H9 (cell line): ENCODE measurements around the gene ASTN2. TPM values are rescaled to one million over a fixed set of nuclear protein-coding genes. Genes with fewer than 3 reads are reported as not detected.

ENCODE experiments used
- DNase-seq: peaks from one replicate; pipeline ENCODE4 v3.0.0-alpha.2; 2017
- H2AFZ ChIP-seq: one replicate; pipeline ENCODE4 v1.6.1; 2013; ENCODE audit warnings: mild to moderate bottlenecking, low read length, control low read depth, moderate library complexity
- H2AK5ac ChIP-seq: 2 replicates; pipeline ENCODE4 v1.6.1; 2013; ENCODE audit warnings: low read length, control low read depth, mixed read lengths; ENCODE audit not compliant: insufficient read length
- H2BK120ac ChIP-seq: one replicate; pipeline ENCODE4 v1.6.1; 2013; ENCODE audit warnings: low read depth, mild to moderate bottlenecking, low read length, control low read depth, inconsistent platforms; ENCODE audit not compliant: poor library complexity, severe bottlenecking
- H2BK12ac ChIP-seq: 2 replicates; pipeline ENCODE4 v1.6.1; 2013; ENCODE audit warnings: low read length, control low read depth, mixed read lengths, low read depth; ENCODE audit not compliant: insufficient read length
- H2BK15ac ChIP-seq: 2 replicates; pipeline ENCODE4 v1.6.1; 2013; ENCODE audit warnings: low read depth, low read length, control low read depth
- H2BK20ac ChIP-seq: one replicate; pipeline ENCODE4 v1.6.1; 2013; ENCODE audit warnings: low read depth, mild to moderate bottlenecking, low read length, control low read depth, inconsistent platforms; ENCODE audit not compliant: poor library complexity, severe bottlenecking
- H2BK5ac ChIP-seq: 2 replicates; pipeline ENCODE4 v1.6.1; 2013; ENCODE audit warnings: low read length, control low read depth, mixed read lengths; ENCODE audit not compliant: insufficient read length
- H3K14ac ChIP-seq: 2 replicates; pipeline ENCODE4 v1.6.1; 2013; ENCODE audit warnings: low read length, control low read depth; ENCODE audit not compliant: insufficient read depth
- H3K18ac ChIP-seq: 2 replicates; pipeline ENCODE4 v1.6.1; 2013; ENCODE audit warnings: low read depth, mild to moderate bottlenecking, mixed read lengths, low read length, control low read depth; ENCODE audit not compliant: insufficient read length
- H3K23ac ChIP-seq: 2 replicates; pipeline ENCODE4 v1.6.1; 2013; ENCODE audit warnings: low read length, control low read depth, mixed read lengths, low read depth; ENCODE audit not compliant: insufficient read length
- H3K23me2 ChIP-seq: 2 replicates; pipeline ENCODE4 v1.6.1; 2013; ENCODE audit warnings: low read depth, mild to moderate bottlenecking, mixed read lengths, low read length, control low read depth; ENCODE audit not compliant: insufficient read length, poor library complexity, severe bottlenecking
- H3K27ac ChIP-seq: 2 replicates; pipeline ENCODE4 v1.5.1; 2013; ENCODE audit warnings: low read length, control low read depth, mixed read lengths, low read depth; ENCODE audit not compliant: insufficient read length
- H3K27me3 ChIP-seq: 2 replicates; pipeline ENCODE4 v1.6.1; 2013; ENCODE audit warnings: low read length, control low read depth, inconsistent platforms; ENCODE audit not compliant: insufficient read depth
- H3K4ac ChIP-seq: 2 replicates; pipeline ENCODE4 v1.6.1; 2013; ENCODE audit warnings: low read depth, mild to moderate bottlenecking, control low read depth, inconsistent platforms, low read length, moderate library complexity
- H3K4me1 ChIP-seq: 2 replicates; pipeline ENCODE4 v1.6.1; 2013; ENCODE audit warnings: low read length, control low read depth, inconsistent platforms; ENCODE audit not compliant: insufficient read depth
- H3K4me2 ChIP-seq: 2 replicates; pipeline ENCODE4 v1.6.1; 2013; ENCODE audit warnings: low read length, control low read depth, mixed read lengths; ENCODE audit not compliant: insufficient read length, insufficient read depth
- H3K56ac ChIP-seq: 2 replicates; pipeline ENCODE4 v1.6.1; 2013; ENCODE audit warnings: low read depth, mild to moderate bottlenecking, mixed read lengths, low read length, control low read depth; ENCODE audit not compliant: insufficient read length
- H3K79me1 ChIP-seq: 2 replicates; pipeline ENCODE4 v1.6.1; 2013; ENCODE audit warnings: low read depth, mild to moderate bottlenecking, moderate library complexity, low read length, control low read depth, inconsistent platforms; ENCODE audit not compliant: insufficient read depth, poor library complexity, severe bottlenecking
- H3K79me2 ChIP-seq: 2 replicates; pipeline ENCODE4 v1.6.1; 2013; ENCODE audit warnings: low read length, control low read depth, inconsistent platforms; ENCODE audit not compliant: insufficient read depth
- H3K9ac ChIP-seq: 2 replicates; pipeline ENCODE4 v1.6.1; 2013; ENCODE audit warnings: low read length, control low read depth, mixed read lengths; ENCODE audit not compliant: insufficient read length; ENCODE audit errors: extremely low read depth
- H3K9me3 ChIP-seq: one replicate; pipeline ENCODE4 v1.6.1; 2013; ENCODE audit warnings: low read depth, low read length, inconsistent platforms; ENCODE audit not compliant: control insufficient read depth
- H3T11ph ChIP-seq: one replicate; pipeline ENCODE4 v1.6.1; 2013; ENCODE audit warnings: mild to moderate bottlenecking, low read length, control low read depth, inconsistent platforms
- H4K20me1 ChIP-seq: one replicate; pipeline ENCODE4 v1.6.1; 2013; ENCODE audit not compliant: control insufficient read depth, insufficient read length, insufficient read depth
- H4K5ac ChIP-seq: 2 replicates; pipeline ENCODE4 v1.6.1; 2013; ENCODE audit warnings: low read depth, mild to moderate bottlenecking, mixed read lengths, low read length, control low read depth; ENCODE audit not compliant: insufficient read length
- H4K8ac ChIP-seq: replicated peaks from 2 replicates; pipeline ENCODE4 v1.6.1; 2013; ENCODE audit warnings: low read length, control low read depth, mixed read lengths, low read depth; ENCODE audit not compliant: insufficient read length
- H4K91ac ChIP-seq: 2 replicates; pipeline ENCODE4 v1.6.1; 2013; ENCODE audit warnings: low read depth, mild to moderate bottlenecking, moderate library complexity, mixed read lengths, low read length, control low read depth; ENCODE audit not compliant: insufficient read length
- H3K27ac Mint-ChIP-seq, 3 experiments: 2 replicates in 2 of 3; 3 replicates in 1 of 3; pipeline ENCODE4 v1.8.0; 2020 to 2021; ENCODE audit warnings: mixed read lengths in 3 of 3, mild to moderate bottlenecking in 1 of 3, moderate library complexity in 1 of 3
- H3K27me3 Mint-ChIP-seq: 2 replicates; pipeline ENCODE4 v1.8.0; 2021; ENCODE audit warnings: low read depth, mild to moderate bottlenecking, moderate library complexity, mixed read lengths
- H3K36me3 Mint-ChIP-seq, 3 experiments: 2 replicates in 2 of 3; 3 replicates in 1 of 3; pipeline ENCODE4 v1.8.0; 2020 to 2021; ENCODE audit warnings: low read depth in 3 of 3, mixed read lengths in 3 of 3; ENCODE audit not compliant: insufficient read depth in 1 of 3
- H3K4me1 Mint-ChIP-seq, 2 experiments: 2 replicates each; pipeline ENCODE4 v1.8.0; 2020; ENCODE audit warnings: mixed read lengths in 2 of 2
- H3K4me3 Mint-ChIP-seq, 2 experiments: 2 replicates in 1 of 2; 3 replicates in 1 of 2; pipeline ENCODE4 v1.8.0; 2020 to 2021; ENCODE audit warnings: mild to moderate bottlenecking in 2 of 2, mixed read lengths in 2 of 2, moderate library complexity in 1 of 2
- H3K9me3 Mint-ChIP-seq, 2 experiments: 2 replicates in 1 of 2; 3 replicates in 1 of 2; pipeline ENCODE4 v1.8.0; 2020; ENCODE audit warnings: mild to moderate bottlenecking in 2 of 2, mixed read lengths in 2 of 2, moderate library complexity in 1 of 2
- CTCF ChIP-seq: fragments of 200-600 bp; sonication (generic); conservative IDR thresholded peaks from 3 replicates; pipeline ENCODE4 v1.8.0; 2021; ENCODE audit warnings: antibody characterized with exemption, mild to moderate bottlenecking
- WGBS: extraction: QIAGEN DNeasy Blood & Tissue Kit; methylation state at CpG from one replicate; pipeline ENCODE4 v1.1.7; 2013; ENCODE audit warnings: missing lambda C conversion rate, low lambda C conversion rate, mixed read lengths; ENCODE audit not compliant: insufficient read length; ENCODE audit errors: extremely low coverage; 5-methylcytosine and 5-hydroxymethylcytosine counted together
- total RNA-seq: library from RNA; stranded (reverse); gene quantifications from 2 replicates; pipeline ENCODE4 v1.2.1, GENCODE V29; 2021

ASTN2 gene
- total RNA-seq, 1 experiment from 2014 or later, result 9.7 TPM

GRCh38 chr9:116812231-116813030 is 602.4 kb downstream of the ASTN2 start:
- Histone ChIP-seq H2BK20ac (no peak overlapping the region), H4K8ac (no peak overlapping the region), H3K4me2 (no peak overlapping the region), H2BK12ac (no peak overlapping the region), H3K9ac (no peak overlapping the region), H3K27ac (no peak overlapping the region), H3K56ac (no peak overlapping the region), H2AK5ac (no peak overlapping the region), H2BK5ac (no peak overlapping the region), H4K20me1 (no peaks in the 10 kb centered on the region), H3K23me2 (no peaks in the 10 kb centered on the region), H3K27me3 (no peaks in the 10 kb centered on the region), H3K18ac (no peak overlapping the region), H2AFZ (no peak overlapping the region), H3K79me2 (no peaks in the 10 kb centered on the region), H3K79me1 (no peaks in the 10 kb centered on the region), H3K4ac (no peak overlapping the region), H4K5ac (no peak overlapping the region), H3K9me3 (no peaks in the 10 kb centered on the region), H2BK15ac (no peak overlapping the region), H2BK120ac (no peak overlapping the region), H3K23ac (no peak overlapping the region), H3K4me1 (0 out of 2 replicates have a peak, but pooled peaks cover 2% of the 10 kb centered on the region), H3T11ph (no peak overlapping the region), H3K14ac (no peak overlapping the region), H4K91ac (no peak overlapping the region)
- no peak for TF ChIP-seq CTCF
- no peak overlapping the region for H3K4me3 Mint-ChIP-seq
- no peak overlapping the region for H3K27ac Mint-ChIP-seq
- WGBS, result no CpG with 5 or more reads among the region's 7 CpGs
- no peaks in the 10 kb centered on the region for H3K36me3 Mint-ChIP-seq
- no peaks in the 10 kb centered on the region for H3K9me3 Mint-ChIP-seq
- no peaks in the 10 kb centered on the region for H3K27me3 Mint-ChIP-seq
- H3K4me1 Mint-ChIP-seq, result peaks cover 5 to 12% of the 10 kb centered on the region in 2 experiments
- DNase-seq, result no peak
